ENCODE measurements around the gene SEC14L6.

DNA sequence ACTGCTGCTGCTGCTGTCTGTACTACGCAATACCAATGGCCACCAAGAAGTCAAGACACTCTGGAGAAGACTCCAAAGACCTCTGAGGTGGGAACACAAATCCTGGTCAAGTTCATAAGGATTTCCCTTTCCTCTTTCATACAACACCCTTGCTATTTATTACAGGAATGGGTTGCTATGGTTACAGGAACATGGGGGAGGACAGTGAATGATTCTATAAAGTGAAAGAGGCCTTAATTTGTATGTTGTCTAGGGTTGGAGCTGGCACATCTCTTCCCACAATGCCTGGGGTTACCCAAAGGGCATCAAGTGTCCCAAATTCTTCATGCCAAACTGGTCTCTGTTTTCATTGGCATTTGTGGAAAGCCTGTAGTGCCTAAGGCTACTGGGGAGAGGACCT, 63.4 kb downstream of the SEC14L6 start:
- no peak for TF ChIP-seq POLR2A (IDR thresholded peaks at IDR 0.05)
- TF ChIP-seq, protein P1, sequence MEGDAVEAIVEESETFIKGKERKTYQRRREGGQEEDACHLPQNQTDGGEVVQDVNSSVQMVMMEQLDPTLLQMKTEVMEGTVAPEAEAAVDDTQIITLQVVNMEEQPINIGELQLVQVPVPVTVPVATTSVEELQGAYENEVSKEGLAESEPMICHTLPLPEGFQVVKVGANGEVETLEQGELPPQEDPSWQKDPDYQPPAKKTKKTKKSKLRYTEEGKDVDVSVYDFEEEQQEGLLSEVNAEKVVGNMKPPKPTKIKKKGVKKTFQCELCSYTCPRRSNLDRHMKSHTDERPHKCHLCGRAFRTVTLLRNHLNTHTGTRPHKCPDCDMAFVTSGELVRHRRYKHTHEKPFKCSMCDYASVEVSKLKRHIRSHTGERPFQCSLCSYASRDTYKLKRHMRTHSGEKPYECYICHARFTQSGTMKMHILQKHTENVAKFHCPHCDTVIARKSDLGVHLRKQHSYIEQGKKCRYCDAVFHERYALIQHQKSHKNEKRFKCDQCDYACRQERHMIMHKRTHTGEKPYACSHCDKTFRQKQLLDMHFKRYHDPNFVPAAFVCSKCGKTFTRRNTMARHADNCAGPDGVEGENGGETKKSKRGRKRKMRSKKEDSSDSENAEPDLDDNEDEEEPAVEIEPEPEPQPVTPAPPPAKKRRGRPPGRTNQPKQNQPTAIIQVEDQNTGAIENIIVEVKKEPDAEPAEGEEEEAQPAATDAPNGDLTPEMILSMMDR (IDR thresholded peaks at IDR 0.05 in 4 of 5, conservative IDR thresholded peaks at IDR 0.05 in 1 of 5): no peak
